Measurements from ENCODE around the gene SEMA6C. TPM values are rescaled to one million over a fixed set of nuclear protein-coding genes. Genes with fewer than 3 reads are reported as not detected.
A peak's percentile ranks its signal among the peaks of the same experiment; 100 is the strongest.
"Not testable (repeated sequence)": the region's sequence is repeated elsewhere in the genome, so short reads cannot be mapped to it uniquely, and the experiment has no call there.

SEMA6C gene
- total RNA-seq, 1 donor from 2014 or later, result 119 TPM

DNA sequence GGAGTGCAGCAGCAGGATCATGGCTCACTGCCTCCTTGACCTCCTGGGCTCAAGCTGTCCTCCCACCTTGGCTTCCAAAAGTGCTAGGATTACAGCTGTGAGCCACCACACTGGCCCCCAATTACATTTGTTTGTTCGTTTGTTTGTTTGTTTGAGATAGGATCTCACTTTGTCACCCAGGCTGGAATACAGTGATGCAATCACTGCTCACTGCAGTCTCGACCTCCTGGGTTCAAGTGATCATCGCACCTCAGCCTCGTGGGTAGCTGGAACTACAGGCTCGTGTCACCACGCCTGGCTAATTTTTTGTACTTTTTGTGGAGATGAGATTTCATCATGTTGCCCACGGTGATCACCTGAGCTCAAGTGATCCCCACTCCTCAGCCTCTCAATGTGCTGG lies 45.6 kb upstream of the SEMA6C start:
- no peak for DNase-seq
- Mint-ChIP-seq H3K9me3 (ENCODE audit: unreplicated experiment) (peaks cover 7% of the 10 kb centered on the region), H3K4me1 (ENCODE audit: low read depth, unreplicated experiment) (peaks cover 7% of the 10 kb centered on the region), H3K27ac (ENCODE audit: unreplicated experiment) (no peak overlapping the region), H3K27me3 (ENCODE audit: unreplicated experiment) (peaks cover 6% of the 10 kb centered on the region), H3K36me3 (ENCODE audit: unreplicated experiment) (no peaks in the 10 kb centered on the region), H3K4me3 (ENCODE audit: unreplicated experiment) (no peak overlapping the region)
- TF ChIP-seq, protein P1, sequence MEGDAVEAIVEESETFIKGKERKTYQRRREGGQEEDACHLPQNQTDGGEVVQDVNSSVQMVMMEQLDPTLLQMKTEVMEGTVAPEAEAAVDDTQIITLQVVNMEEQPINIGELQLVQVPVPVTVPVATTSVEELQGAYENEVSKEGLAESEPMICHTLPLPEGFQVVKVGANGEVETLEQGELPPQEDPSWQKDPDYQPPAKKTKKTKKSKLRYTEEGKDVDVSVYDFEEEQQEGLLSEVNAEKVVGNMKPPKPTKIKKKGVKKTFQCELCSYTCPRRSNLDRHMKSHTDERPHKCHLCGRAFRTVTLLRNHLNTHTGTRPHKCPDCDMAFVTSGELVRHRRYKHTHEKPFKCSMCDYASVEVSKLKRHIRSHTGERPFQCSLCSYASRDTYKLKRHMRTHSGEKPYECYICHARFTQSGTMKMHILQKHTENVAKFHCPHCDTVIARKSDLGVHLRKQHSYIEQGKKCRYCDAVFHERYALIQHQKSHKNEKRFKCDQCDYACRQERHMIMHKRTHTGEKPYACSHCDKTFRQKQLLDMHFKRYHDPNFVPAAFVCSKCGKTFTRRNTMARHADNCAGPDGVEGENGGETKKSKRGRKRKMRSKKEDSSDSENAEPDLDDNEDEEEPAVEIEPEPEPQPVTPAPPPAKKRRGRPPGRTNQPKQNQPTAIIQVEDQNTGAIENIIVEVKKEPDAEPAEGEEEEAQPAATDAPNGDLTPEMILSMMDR (IDR thresholded peaks at IDR 0.05; ENCODE audit: partially characterized antibody, unreplicated experiment), result no peak

- peaks cover 7% of the 10 kb centered on the region for H3K9me3 Mint-ChIP-seq (ENCODE audit: unreplicated experiment)
Observed at GRCh38 chr1:151189637-151190445, 43.4 kb upstream of the SEMA6C start, which contains the start of gene VPS72. Gene VPS72, minus strand, starts transcription at chr1:151190197. Its CDS starts 76 bp downstream, at chr1:151190121.

DNA sequence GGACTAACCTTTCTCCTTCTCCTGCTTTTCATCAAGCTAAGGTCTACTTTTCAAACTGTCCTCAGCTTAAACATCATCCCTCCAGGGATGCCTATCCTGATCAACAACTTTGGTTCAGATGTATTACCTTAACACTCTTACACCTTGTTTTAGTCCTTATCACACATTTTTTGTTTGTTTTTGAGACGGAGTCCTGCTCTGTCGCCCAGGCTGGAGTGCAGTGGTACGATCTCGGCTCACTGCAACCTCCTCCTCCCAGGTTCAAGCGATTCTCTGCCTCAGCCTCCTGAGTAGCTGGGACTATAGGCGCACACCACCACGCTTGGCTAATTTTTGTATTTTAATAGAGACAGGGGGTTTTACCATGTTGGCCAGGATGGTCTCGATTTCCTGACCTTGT lies 42.2 kb upstream of the SEMA6C start:
- H3K27me3 Mint-ChIP-seq (ENCODE audit: unreplicated experiment); H3K9me3 Mint-ChIP-seq (ENCODE audit: unreplicated experiment); H3K4me1 Mint-ChIP-seq (ENCODE audit: low read depth, unreplicated experiment); DNase-seq; H3K36me3 Mint-ChIP-seq (ENCODE audit: unreplicated experiment): not testable (repeated sequence)
- Mint-ChIP-seq H3K4me3 (ENCODE audit: unreplicated experiment) (peak overlapping the region; percentile 100), H3K27ac (ENCODE audit: unreplicated experiment) (peak overlapping the region; percentile 100)

More at GRCh38 chr1:151189637-151190445, 43.4 kb upstream of the SEMA6C start, which contains the start of gene VPS72:
- TF ChIP-seq, protein P1 (IDR thresholded peaks at IDR 0.05; ENCODE audit: partially characterized antibody, unreplicated experiment), result no peak
- Mint-ChIP-seq H3K27ac (ENCODE audit: unreplicated experiment) (peak within 1 kb of the TSS; percentile 100), H3K36me3 (ENCODE audit: unreplicated experiment) (no peaks in the 10 kb centered on the region), H3K27me3 (ENCODE audit: unreplicated experiment) (peaks cover 6% of the 10 kb centered on the region), H3K4me1 (ENCODE audit: low read depth, unreplicated experiment) (peaks cover 9% of the 10 kb centered on the region), H3K4me3 (ENCODE audit: unreplicated experiment) (peak within 1 kb of the TSS; percentile 100)
- peak; percentile 87 for DNase-seq

- no peaks in the 10 kb centered on the region for H3K36me3 Mint-ChIP-seq (ENCODE audit: unreplicated experiment)
- H3K27me3 Mint-ChIP-seq (ENCODE audit: unreplicated experiment), result peaks cover 4% of the 10 kb centered on the region
- peaks cover 7% of the 10 kb centered on the region for H3K9me3 Mint-ChIP-seq (ENCODE audit: unreplicated experiment)
- no peak overlapping the region for H3K27ac Mint-ChIP-seq (ENCODE audit: unreplicated experiment)
- TF ChIP-seq, protein P1 (IDR thresholded peaks at IDR 0.05; ENCODE audit: partially characterized antibody, unreplicated experiment), result no peak
- H3K4me3 Mint-ChIP-seq (ENCODE audit: unreplicated experiment), result no peak overlapping the region
- no peak for DNase-seq
- H3K4me1 Mint-ChIP-seq (ENCODE audit: low read depth, unreplicated experiment), result peaks cover 9% of the 10 kb centered on the region
Observed at GRCh38 chr1:151187205-151187604, 40.8 kb upstream of the SEMA6C start.

GRCh38 chr1:151184211-151184610 lies 37.8 kb upstream of the SEMA6C start:
- no peak overlapping the region for H3K4me3 Mint-ChIP-seq (ENCODE audit: unreplicated experiment)
- H3K27me3 Mint-ChIP-seq (ENCODE audit: unreplicated experiment), result no peaks in the 10 kb centered on the region
- TF ChIP-seq, protein P1 (IDR thresholded peaks at IDR 0.05; ENCODE audit: partially characterized antibody, unreplicated experiment), result no peak
- no peak for DNase-seq
- peaks cover 3% of the 10 kb centered on the region for H3K9me3 Mint-ChIP-seq (ENCODE audit: unreplicated experiment)
- peaks cover 6% of the 10 kb centered on the region for H3K36me3 Mint-ChIP-seq (ENCODE audit: unreplicated experiment)
- H3K27ac Mint-ChIP-seq (ENCODE audit: unreplicated experiment), result no peak overlapping the region
- peaks cover 9% of the 10 kb centered on the region for H3K4me1 Mint-ChIP-seq (ENCODE audit: low read depth, unreplicated experiment)
